HEK293 (cell line): ENCODE measurements around the gene PRSS16.
A peak's percentile ranks its signal among the peaks of the same experiment; 100 is the strongest.

ENCODE experiments used
- GLIS2 ChIP-seq: fragments of 450-650 bp; formaldehyde crosslinking; IDR thresholded peaks from 2 replicates; pipeline ENCODE4 v1.5.1; 2016; ENCODE audit warnings: missing biosample characterization, missing genetic modification characterization
- IKZF3 ChIP-seq: fragments of 450-650 bp; IDR thresholded peaks from 2 replicates; pipeline ENCODE4 v1.5.0; 2018; ENCODE audit warnings: missing biosample characterization, mild to moderate bottlenecking, missing genetic modification characterization, moderate library complexity
- MEIS1 ChIP-seq: sonication (generic); formaldehyde crosslinking; IDR thresholded peaks from 2 replicates; pipeline ENCODE4 v1.8.1; 2022; ENCODE audit warnings: missing genetic modification reagents, mild to moderate bottlenecking, borderline replicate concordance
- RBAK ChIP-seq: fragments of 450-650 bp; formaldehyde crosslinking; IDR thresholded peaks from 2 replicates; pipeline ENCODE4 v1.5.1; 2016; ENCODE audit warnings: missing biosample characterization, missing genetic modification characterization
- ZBTB1 ChIP-seq: fragments of 450-650 bp; formaldehyde crosslinking; IDR thresholded peaks from 2 replicates; pipeline ENCODE4 v1.5.1; 2016; ENCODE audit warnings: missing biosample characterization, missing genetic modification characterization
- ZBTB10 ChIP-seq: fragments of 450-650 bp; formaldehyde crosslinking; IDR thresholded peaks from 2 replicates; pipeline ENCODE4 v1.5.1; 2016; ENCODE audit warnings: missing biosample characterization, missing genetic modification characterization
- ZFP41 ChIP-seq: fragments of 450-650 bp; formaldehyde crosslinking; IDR thresholded peaks from 2 replicates; pipeline ENCODE4 v1.5.1; 2016; ENCODE audit warnings: missing biosample characterization, missing genetic modification characterization, borderline replicate concordance
- ZNF146 ChIP-seq: fragments of 450-650 bp; formaldehyde crosslinking; IDR thresholded peaks from 2 replicates; pipeline ENCODE4 v1.5.1; 2016; ENCODE audit warnings: missing biosample characterization, missing genetic modification characterization
- ZNF157 ChIP-seq: fragments of 450-650 bp; formaldehyde crosslinking; IDR thresholded peaks from 2 replicates; pipeline ENCODE4 v1.5.1; 2016; ENCODE audit warnings: missing biosample characterization, missing genetic modification characterization
- ZNF169 ChIP-seq: fragments of 450-650 bp; formaldehyde crosslinking; IDR thresholded peaks from 2 replicates; pipeline ENCODE4 v1.5.1; 2016; ENCODE audit warnings: missing biosample characterization, missing genetic modification characterization
- ZNF18 ChIP-seq: fragments of 450-650 bp; formaldehyde crosslinking; IDR thresholded peaks from 2 replicates; pipeline ENCODE4 v1.5.1; 2016; ENCODE audit warnings: missing biosample characterization, missing genetic modification characterization
- ZNF24 ChIP-seq: fragments of 450-650 bp; formaldehyde crosslinking; IDR thresholded peaks from 2 replicates; pipeline ENCODE4 v1.5.1; 2016; ENCODE audit warnings: missing biosample characterization, missing genetic modification characterization
- ZNF280C ChIP-seq: fragments of 450-650 bp; formaldehyde crosslinking; IDR thresholded peaks from 2 replicates; pipeline ENCODE4 v1.5.1; 2016; ENCODE audit warnings: missing biosample characterization, missing genetic modification characterization
- ZNF501 ChIP-seq: fragments of 450-650 bp; formaldehyde crosslinking; IDR thresholded peaks from 2 replicates; pipeline ENCODE4 v1.5.1; 2016; ENCODE audit warnings: missing biosample characterization, missing genetic modification characterization
- ZNF510 ChIP-seq: fragments of 450-650 bp; formaldehyde crosslinking; IDR thresholded peaks from 2 replicates; pipeline ENCODE4 v1.5.1; 2018; ENCODE audit warnings: mild to moderate bottlenecking, missing genetic modification characterization, missing biosample characterization; ENCODE audit not compliant: insufficient replicate concordance
- ZNF530 ChIP-seq: fragments of 450-650 bp; formaldehyde crosslinking; IDR thresholded peaks from 2 replicates; pipeline ENCODE4 v1.5.1; 2016; ENCODE audit warnings: low read depth, missing biosample characterization, missing genetic modification characterization
- ZNF571 ChIP-seq: fragments of 450-650 bp; formaldehyde crosslinking; IDR thresholded peaks from 2 replicates; pipeline ENCODE4 v1.5.0; 2017; ENCODE audit warnings: missing biosample characterization, missing genetic modification characterization
- ZNF639 ChIP-seq: fragments of 450-650 bp; formaldehyde crosslinking; IDR thresholded peaks from 2 replicates; pipeline ENCODE4 v1.5.1; 2016; ENCODE audit warnings: missing biosample characterization, missing genetic modification characterization
- ZNF707 ChIP-seq: fragments of 450-650 bp; formaldehyde crosslinking; IDR thresholded peaks from 2 replicates; pipeline ENCODE4 v1.5.1; 2016; ENCODE audit warnings: missing biosample characterization, missing genetic modification characterization
- ZNF747 ChIP-seq: fragments of 450-650 bp; formaldehyde crosslinking; IDR thresholded peaks from 2 replicates; pipeline ENCODE4 v1.5.1; 2016; ENCODE audit warnings: missing biosample characterization, missing genetic modification characterization
- ZNF777 ChIP-seq: fragments of 450-650 bp; formaldehyde crosslinking; IDR thresholded peaks from 2 replicates; pipeline ENCODE4 v1.5.1; 2017; ENCODE audit warnings: missing biosample characterization, missing genetic modification characterization, borderline replicate concordance
- ZNF792 ChIP-seq: fragments of 450-650 bp; formaldehyde crosslinking; IDR thresholded peaks from 2 replicates; pipeline ENCODE4 v1.5.1; 2016; ENCODE audit warnings: missing biosample characterization, missing genetic modification characterization
- ZSCAN30 ChIP-seq: fragments of 450-650 bp; IDR thresholded peaks from 2 replicates; pipeline ENCODE4 v1.5.1; 2018; ENCODE audit warnings: missing biosample characterization, mild to moderate bottlenecking, missing genetic modification characterization, moderate library complexity
- TF ChIP-seq, protein P1 (sequence below): sonication (generic); formaldehyde crosslinking; IDR thresholded peaks from 2 replicates; pipeline ENCODE4 v1.8.1; 2022; ENCODE audit warnings: mild to moderate bottlenecking, moderate library complexity, missing genetic modification reagents
- TF ChIP-seq, protein P2 (sequence below): fragments of 450-650 bp; formaldehyde crosslinking; IDR thresholded peaks from 2 replicates; pipeline ENCODE4 v1.5.1; 2017; ENCODE audit warnings: missing biosample characterization, missing genetic modification characterization
- TF ChIP-seq, protein P3 (sequence below): fragments of 450-650 bp; formaldehyde crosslinking; IDR thresholded peaks from 2 replicates; pipeline ENCODE4 v1.5.1; 2016; ENCODE audit warnings: missing biosample characterization, missing genetic modification characterization

Gene PRSS16

GRCh38 chr6:27275025-27275956 is 27.8 kb downstream of the PRSS16 start (continued):
- TF ChIP-seq, protein P1, sequence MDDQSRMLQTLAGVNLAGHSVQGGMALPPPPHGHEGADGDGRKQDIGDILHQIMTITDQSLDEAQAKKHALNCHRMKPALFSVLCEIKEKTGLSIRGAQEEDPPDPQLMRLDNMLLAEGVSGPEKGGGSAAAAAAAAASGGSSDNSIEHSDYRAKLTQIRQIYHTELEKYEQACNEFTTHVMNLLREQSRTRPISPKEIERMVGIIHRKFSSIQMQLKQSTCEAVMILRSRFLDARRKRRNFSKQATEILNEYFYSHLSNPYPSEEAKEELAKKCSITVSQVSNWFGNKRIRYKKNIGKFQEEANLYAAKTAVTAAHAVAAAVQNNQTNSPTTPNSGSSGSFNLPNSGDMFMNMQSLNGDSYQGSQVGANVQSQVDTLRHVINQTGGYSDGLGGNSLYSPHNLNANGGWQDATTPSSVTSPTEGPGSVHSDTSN (CRISPR knock-in tag): no peak
- TF ChIP-seq RBAK (tag by site-specific recombination): no peak
- 0 out of 2 replicates have a peak, but pooled peaks have one; percentile 46 for TF ChIP-seq GLIS2
- TF ChIP-seq ZNF169: no peak
- no peak for TF ChIP-seq ZFP41 (tag by site-specific recombination)
- TF ChIP-seq ZNF501: peak; percentile 69; the same call in 1 of the 2 replicates
- 0 out of 2 replicates have a peak, but pooled peaks have one; percentile 35 for TF ChIP-seq ZNF639
- peak; percentile 71; the same call in 1 of the 2 replicates for TF ChIP-seq ZNF24 (tag by site-specific recombination)
- TF ChIP-seq MEIS1: no peak
- no peak for TF ChIP-seq IKZF3 (tag by site-specific recombination)
- TF ChIP-seq ZNF707 (tag by site-specific recombination): no peak
- TF ChIP-seq ZNF157 (tag by site-specific recombination): no peak
- TF ChIP-seq ZNF510 (tag by site-specific recombination): no peak
- TF ChIP-seq, protein P2, sequence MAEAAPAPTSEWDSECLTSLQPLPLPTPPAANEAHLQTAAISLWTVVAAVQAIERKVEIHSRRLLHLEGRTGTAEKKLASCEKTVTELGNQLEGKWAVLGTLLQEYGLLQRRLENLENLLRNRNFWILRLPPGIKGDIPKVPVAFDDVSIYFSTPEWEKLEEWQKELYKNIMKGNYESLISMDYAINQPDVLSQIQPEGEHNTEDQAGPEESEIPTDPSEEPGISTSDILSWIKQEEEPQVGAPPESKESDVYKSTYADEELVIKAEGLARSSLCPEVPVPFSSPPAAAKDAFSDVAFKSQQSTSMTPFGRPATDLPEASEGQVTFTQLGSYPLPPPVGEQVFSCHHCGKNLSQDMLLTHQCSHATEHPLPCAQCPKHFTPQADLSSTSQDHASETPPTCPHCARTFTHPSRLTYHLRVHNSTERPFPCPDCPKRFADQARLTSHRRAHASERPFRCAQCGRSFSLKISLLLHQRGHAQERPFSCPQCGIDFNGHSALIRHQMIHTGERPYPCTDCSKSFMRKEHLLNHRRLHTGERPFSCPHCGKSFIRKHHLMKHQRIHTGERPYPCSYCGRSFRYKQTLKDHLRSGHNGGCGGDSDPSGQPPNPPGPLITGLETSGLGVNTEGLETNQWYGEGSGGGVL (tag by site-specific recombination): peak; percentile 71
- TF ChIP-seq ZNF777 (tag by site-specific recombination): no peak
- no peak for TF ChIP-seq ZNF146 (tag by site-specific recombination)
- TF ChIP-seq ZSCAN30 (tag by site-specific recombination): peak; percentile 74
- TF ChIP-seq ZBTB10 (tag by site-specific recombination): no peak
- TF ChIP-seq ZNF571 (tag by site-specific recombination): no peak
- TF ChIP-seq ZBTB1 (tag by site-specific recombination): no peak
- TF ChIP-seq ZNF792 (tag by site-specific recombination): no peak
- no peak for TF ChIP-seq ZNF280C (tag by site-specific recombination)
- no peak for TF ChIP-seq ZNF530 (tag by site-specific recombination)
- no peak for TF ChIP-seq ZNF18 (tag by site-specific recombination)
- TF ChIP-seq, protein P3, sequence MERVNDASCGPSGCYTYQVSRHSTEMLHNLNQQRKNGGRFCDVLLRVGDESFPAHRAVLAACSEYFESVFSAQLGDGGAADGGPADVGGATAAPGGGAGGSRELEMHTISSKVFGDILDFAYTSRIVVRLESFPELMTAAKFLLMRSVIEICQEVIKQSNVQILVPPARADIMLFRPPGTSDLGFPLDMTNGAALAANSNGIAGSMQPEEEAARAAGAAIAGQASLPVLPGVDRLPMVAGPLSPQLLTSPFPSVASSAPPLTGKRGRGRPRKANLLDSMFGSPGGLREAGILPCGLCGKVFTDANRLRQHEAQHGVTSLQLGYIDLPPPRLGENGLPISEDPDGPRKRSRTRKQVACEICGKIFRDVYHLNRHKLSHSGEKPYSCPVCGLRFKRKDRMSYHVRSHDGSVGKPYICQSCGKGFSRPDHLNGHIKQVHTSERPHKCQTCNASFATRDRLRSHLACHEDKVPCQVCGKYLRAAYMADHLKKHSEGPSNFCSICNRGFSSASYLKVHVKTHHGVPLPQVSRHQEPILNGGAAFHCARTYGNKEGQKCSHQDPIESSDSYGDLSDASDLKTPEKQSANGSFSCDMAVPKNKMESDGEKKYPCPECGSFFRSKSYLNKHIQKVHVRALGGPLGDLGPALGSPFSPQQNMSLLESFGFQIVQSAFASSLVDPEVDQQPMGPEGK (tag by site-specific recombination): peak; percentile 95
- TF ChIP-seq ZNF747: no peak
